Measurements from ENCODE around the gene RAPGEF4.
"Not testable (repeated sequence)": the region's sequence is repeated elsewhere in the genome, so short reads cannot be mapped to it uniquely, and the experiment has no call there.

The RAPGEF4 gene

DNA sequence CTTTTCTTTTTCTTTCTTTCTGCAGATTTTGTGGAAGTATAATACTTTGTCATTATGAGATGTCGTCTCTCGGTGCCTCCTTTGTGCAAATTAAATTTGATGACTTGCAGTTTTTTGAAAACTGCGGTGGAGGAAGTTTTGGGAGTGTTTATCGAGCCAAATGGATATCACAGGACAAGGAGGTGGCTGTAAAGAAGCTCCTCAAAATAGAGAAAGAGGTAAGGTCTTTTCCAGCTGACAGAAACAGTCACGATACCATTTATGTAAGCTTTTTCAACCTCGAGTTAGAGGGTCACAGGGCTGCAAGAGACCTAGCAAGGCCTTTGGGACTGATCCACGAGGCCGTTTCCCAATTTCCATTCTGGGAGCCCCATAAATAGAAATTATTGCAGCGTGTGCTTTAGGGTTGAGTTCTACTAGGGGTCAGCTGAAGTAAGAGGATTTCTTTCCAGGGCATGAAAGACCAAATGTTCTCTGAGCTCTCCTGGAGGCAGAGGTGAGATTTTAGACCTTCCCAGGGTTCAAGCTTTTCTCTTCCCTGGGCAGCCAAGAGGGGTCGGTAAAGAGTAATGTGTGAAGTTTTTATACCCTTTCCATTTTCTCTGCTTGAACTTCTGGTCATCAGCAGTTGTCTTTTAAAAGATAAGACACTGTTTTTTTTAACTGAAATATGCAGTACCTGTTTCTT is 355.5 kb downstream of the RAPGEF4 start:
- TF ChIP-seq POLR2AphosphoS5 (IDR thresholded peaks at IDR 0.05; ENCODE audit: borderline replicate concordance, low read depth, low read length) (no peak), EZH2 (IDR thresholded peaks at IDR 0.05) (no peak), FOXP2 (optimal IDR thresholded peaks at IDR 0.05; ENCODE audit: control extremely low read depth, extremely low read length, insufficient read depth) (no peak)
- DNase-seq (ENCODE audit: low read depth, low spot score), result no peak
- H3K4me3 ChIP-seq, result peak overlapping the region; percentile 48
- H3K9me3 ChIP-seq (ENCODE audit: low read depth, low read length), result no peaks in the 10 kb centered on the region
- peaks cover 33% of the 10 kb centered on the region for H3K36me3 ChIP-seq (ENCODE audit: insufficient read depth, low read length)
- peak overlapping the region; percentile 60 for H3K9ac ChIP-seq (ENCODE audit: insufficient read length)
- peak overlapping the region; percentile 78 for H3K27ac ChIP-seq

DNA sequence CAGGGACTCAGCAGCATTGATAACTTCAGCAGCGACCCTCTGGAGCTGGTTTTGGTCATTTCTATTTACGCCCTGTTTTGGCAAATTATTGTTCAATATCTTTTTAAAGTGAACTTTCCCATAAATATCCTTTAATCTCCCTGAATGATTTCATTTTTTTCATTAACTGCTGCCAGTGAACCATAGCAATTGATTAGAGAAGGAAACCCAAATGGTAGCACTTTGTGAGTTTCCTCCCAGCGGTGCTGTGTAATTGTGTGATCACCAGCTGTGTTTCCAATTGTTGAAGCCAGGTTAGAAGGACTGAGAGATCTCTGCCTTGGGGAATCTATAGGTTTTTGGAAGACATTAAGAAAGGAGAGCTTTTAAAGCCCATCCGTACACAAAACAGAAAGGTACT is 356.3 kb downstream of the RAPGEF4 start:
- H3K9ac ChIP-seq (ENCODE audit: insufficient read length), result no peak overlapping the region
- no peak for DNase-seq (ENCODE audit: low read depth, low spot score)

DNA sequence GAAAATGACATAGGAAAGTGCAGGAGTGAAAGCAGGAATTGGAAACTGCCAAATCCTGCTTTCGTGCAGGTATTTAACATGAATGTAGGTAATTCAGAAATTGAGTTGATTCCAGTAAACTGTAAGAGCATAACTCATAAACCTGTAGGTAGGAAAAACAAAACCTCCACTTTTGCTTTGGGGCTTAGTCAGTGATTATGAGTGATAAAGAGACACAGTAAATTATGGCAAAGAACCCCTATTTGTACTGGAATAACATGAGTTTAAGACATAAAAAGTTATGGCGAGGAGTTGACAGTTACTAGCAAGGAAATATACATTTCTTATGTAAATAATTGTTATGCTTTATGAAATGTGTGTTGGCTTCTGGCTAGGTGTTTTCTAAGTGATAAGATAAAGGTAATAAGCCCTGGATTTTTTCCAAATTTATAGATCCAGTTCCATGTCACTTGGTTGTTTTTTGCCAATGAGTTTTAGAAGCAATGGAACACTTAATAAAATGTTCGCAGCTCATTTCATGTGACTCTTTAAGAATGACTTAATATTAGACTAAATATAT is 357.3 kb downstream of the RAPGEF4 start:
- Histone ChIP-seq H3K9ac (ENCODE audit: insufficient read length) (no peak overlapping the region), H3K27ac (no peak overlapping the region), H3K9me3 (ENCODE audit: low read depth, low read length) (no peaks in the 10 kb centered on the region), H3K36me3 (ENCODE audit: insufficient read depth, low read length) (peaks cover 38% of the 10 kb centered on the region), H3K4me3 (no peak overlapping the region)
- no peak for DNase-seq (ENCODE audit: low read depth, low spot score)
- no peak for TF ChIP-seq FOXP2 (optimal IDR thresholded peaks at IDR 0.05; ENCODE audit: control extremely low read depth, extremely low read length, insufficient read depth)
- no peak for TF ChIP-seq POLR2AphosphoS5 (IDR thresholded peaks at IDR 0.05; ENCODE audit: borderline replicate concordance, low read depth, low read length)
- no peak for TF ChIP-seq EZH2 (IDR thresholded peaks at IDR 0.05)

More for the DNA sequence above, 356.3 kb downstream of the RAPGEF4 start:
- TF ChIP-seq FOXP2 (optimal IDR thresholded peaks at IDR 0.05; ENCODE audit: control extremely low read depth, extremely low read length, insufficient read depth), result no peak
- TF ChIP-seq EZH2 (IDR thresholded peaks at IDR 0.05), result no peak
- no peak for TF ChIP-seq POLR2AphosphoS5 (IDR thresholded peaks at IDR 0.05; ENCODE audit: borderline replicate concordance, low read depth, low read length)
- Histone ChIP-seq H3K9me3 (ENCODE audit: low read depth, low read length) (no peaks in the 10 kb centered on the region), H3K36me3 (ENCODE audit: insufficient read depth, low read length) (peaks cover 38% of the 10 kb centered on the region), H3K27ac (no peak overlapping the region), H3K4me3 (no peak overlapping the region)

DNA sequence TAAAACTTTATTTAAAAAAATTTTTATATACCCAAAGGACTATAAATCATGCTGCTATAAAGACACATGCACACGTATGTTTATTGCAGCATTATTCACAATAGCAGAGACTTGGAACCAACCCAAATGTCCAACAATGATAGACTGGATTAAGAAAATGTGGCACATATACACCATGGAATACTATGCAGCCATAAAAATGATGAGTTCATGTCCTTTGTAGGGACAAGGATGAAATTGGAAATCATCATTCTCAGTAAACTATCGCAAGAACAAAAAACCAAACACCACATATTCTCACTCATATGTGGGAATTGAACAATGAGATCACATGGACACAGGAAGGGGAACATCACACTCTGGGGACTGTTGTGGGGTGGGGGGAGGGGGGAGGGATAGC is 358.0 kb downstream of the RAPGEF4 start:
- DNase-seq (ENCODE audit: low read depth, low spot score); H3K27ac ChIP-seq; H3K9me3 ChIP-seq (ENCODE audit: low read depth, low read length); H3K9ac ChIP-seq (ENCODE audit: insufficient read length); H3K4me3 ChIP-seq: not testable (repeated sequence)
- H3K36me3 ChIP-seq (ENCODE audit: insufficient read depth, low read length), result peaks cover 38% of the 10 kb centered on the region

DNA sequence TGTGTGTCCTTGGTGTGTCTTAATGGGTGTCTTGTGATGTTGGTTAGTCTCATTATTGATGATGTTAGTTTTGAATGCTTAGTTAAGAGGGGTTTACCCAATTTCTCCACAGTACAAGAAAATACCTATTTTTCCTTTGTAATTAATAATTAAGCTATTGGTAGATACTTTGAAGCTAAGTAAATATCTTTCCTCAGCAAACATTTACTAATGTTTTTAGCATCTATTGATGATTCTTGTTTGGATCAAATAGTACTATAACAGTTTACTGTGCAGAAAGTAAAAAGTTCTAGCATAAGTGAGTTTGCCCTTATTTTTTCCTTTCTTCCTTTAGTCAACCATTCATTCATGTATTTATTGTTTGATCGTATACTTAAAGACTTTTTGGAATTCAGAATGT is 359.1 kb downstream of the RAPGEF4 start:
- TF ChIP-seq POLR2AphosphoS5 (IDR thresholded peaks at IDR 0.05; ENCODE audit: borderline replicate concordance, low read depth, low read length) (no peak), EZH2 (IDR thresholded peaks at IDR 0.05) (no peak), FOXP2 (optimal IDR thresholded peaks at IDR 0.05; ENCODE audit: control extremely low read depth, extremely low read length, insufficient read depth) (no peak)
- Histone ChIP-seq H3K9ac (ENCODE audit: insufficient read length) (no peak overlapping the region), H3K36me3 (ENCODE audit: insufficient read depth, low read length) (peaks cover 38% of the 10 kb centered on the region), H3K9me3 (ENCODE audit: low read depth, low read length) (no peaks in the 10 kb centered on the region), H3K27ac (no peak overlapping the region), H3K4me3 (no peak overlapping the region)
- no peak for DNase-seq (ENCODE audit: low read depth, low spot score)

DNA sequence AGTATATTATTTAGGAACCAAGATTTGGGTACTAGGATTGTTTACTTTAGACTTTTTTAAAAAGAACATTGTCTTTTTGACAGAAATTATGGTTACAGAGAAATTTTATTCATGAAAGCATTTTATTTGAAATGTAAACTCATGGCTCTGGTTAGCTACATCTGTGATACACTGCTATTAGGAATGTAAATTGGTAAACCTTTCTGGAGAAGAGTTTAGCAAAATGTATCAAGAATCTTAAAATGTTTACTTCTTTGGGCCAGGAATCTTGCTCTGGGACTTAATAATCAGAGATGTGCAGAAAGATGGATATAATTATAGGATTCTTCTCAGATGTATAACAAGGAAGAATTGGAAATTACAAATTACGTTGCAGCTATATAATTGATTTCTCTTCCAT is 359.7 kb downstream of the RAPGEF4 start:
- H3K4me3 ChIP-seq, result no peak overlapping the region
- DNase-seq (ENCODE audit: low read depth, low spot score), result no peak
- peaks cover 39% of the 10 kb centered on the region for H3K36me3 ChIP-seq (ENCODE audit: insufficient read depth, low read length)
- TF ChIP-seq EZH2 (IDR thresholded peaks at IDR 0.05) (no peak), FOXP2 (optimal IDR thresholded peaks at IDR 0.05; ENCODE audit: control extremely low read depth, extremely low read length, insufficient read depth) (no peak), POLR2AphosphoS5 (IDR thresholded peaks at IDR 0.05; ENCODE audit: borderline replicate concordance, low read depth, low read length) (no peak)
- H3K9me3 ChIP-seq (ENCODE audit: low read depth, low read length), result no peaks in the 10 kb centered on the region
- H3K27ac ChIP-seq, result no peak overlapping the region
- H3K9ac ChIP-seq (ENCODE audit: insufficient read length), result no peak overlapping the region

DNA sequence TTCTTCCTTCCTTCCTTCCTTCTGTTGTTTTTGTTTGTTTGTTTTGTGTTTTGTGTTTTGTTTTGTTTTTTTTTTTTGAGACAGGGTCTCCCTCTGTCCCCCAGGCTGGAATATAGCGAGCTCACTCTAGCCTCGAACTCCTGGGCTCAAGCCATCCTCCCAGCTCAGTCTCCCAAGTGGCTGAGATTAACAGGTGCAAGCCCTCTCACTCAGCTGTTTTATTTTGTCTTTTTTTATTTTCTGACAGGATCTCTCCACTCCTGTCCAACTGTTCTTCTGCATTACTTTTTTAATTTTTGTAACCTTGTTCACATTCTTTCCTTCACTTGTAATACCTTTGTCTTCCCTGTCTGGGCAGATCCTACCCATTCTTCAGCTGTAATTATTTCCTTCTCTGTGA is 363.6 kb downstream of the RAPGEF4 start:
- no peak overlapping the region for H3K27ac ChIP-seq
- H3K36me3 ChIP-seq (ENCODE audit: insufficient read depth, low read length), result peaks cover 27% of the 10 kb centered on the region
- H3K9me3 ChIP-seq (ENCODE audit: low read depth, low read length), result no peaks in the 10 kb centered on the region
- DNase-seq (ENCODE audit: low read depth, low spot score), result no peak
- no peak for TF ChIP-seq FOXP2 (optimal IDR thresholded peaks at IDR 0.05; ENCODE audit: control extremely low read depth, extremely low read length, insufficient read depth)
- TF ChIP-seq POLR2AphosphoS5 (IDR thresholded peaks at IDR 0.05; ENCODE audit: borderline replicate concordance, low read depth, low read length), result no peak
- no peak for TF ChIP-seq EZH2 (IDR thresholded peaks at IDR 0.05)
- no peak overlapping the region for H3K4me3 ChIP-seq
- no peak overlapping the region for H3K9ac ChIP-seq (ENCODE audit: insufficient read length)

DNA sequence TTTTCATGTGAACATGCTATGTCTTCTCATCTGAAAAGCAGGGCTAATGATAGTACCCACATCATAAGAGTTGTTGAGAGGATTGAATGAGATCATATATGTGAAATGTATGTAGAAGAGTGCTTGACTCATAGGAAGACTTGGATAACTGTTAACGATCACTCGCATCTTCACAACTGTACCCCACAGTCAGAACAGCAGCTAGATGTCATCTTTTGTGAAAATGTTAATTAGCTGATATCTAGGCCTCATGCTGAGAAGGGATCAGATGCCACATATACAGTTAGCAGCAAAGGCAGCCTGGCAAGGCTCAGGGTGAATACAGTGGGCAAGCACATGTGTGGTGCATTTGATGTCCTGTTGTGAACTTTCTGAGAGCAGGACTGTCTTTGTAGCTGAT is 364.2 kb downstream of the RAPGEF4 start:
- H3K27ac ChIP-seq, result no peak overlapping the region
- H3K9me3 ChIP-seq (ENCODE audit: low read depth, low read length), result no peaks in the 10 kb centered on the region
- peaks cover 27% of the 10 kb centered on the region for H3K36me3 ChIP-seq (ENCODE audit: insufficient read depth, low read length)
- no peak for TF ChIP-seq POLR2AphosphoS5 (IDR thresholded peaks at IDR 0.05; ENCODE audit: borderline replicate concordance, low read depth, low read length)
- no peak for TF ChIP-seq EZH2 (IDR thresholded peaks at IDR 0.05)
- no peak for TF ChIP-seq FOXP2 (optimal IDR thresholded peaks at IDR 0.05; ENCODE audit: control extremely low read depth, extremely low read length, insufficient read depth)
- no peak overlapping the region for H3K9ac ChIP-seq (ENCODE audit: insufficient read length)
- no peak for DNase-seq (ENCODE audit: low read depth, low spot score)
- H3K4me3 ChIP-seq, result no peak overlapping the region

DNA sequence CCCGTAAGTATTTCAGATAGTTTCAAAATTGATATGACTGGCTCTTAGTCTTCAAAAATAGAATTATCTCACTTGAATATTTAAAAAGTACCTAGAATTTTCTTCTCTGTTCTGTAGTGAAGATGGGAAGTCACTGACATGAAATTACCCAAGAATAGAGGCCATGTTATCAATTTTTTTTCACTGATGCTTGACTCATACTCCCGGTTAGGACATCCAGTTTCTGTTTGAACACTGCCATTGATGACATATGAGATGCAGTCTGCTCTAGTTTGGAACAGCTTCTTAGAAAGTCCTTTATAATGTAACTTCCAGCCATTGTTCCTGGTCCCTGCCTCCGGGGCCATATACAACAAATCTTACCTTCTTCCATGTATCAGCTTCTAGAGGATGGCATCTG is 366.0 kb downstream of the RAPGEF4 start:
- Histone ChIP-seq H3K9ac (ENCODE audit: insufficient read length) (no peak overlapping the region), H3K4me3 (no peak overlapping the region), H3K27ac (no peak overlapping the region), H3K36me3 (ENCODE audit: insufficient read depth, low read length) (peaks cover 17% of the 10 kb centered on the region), H3K9me3 (ENCODE audit: low read depth, low read length) (no peaks in the 10 kb centered on the region)
- no peak for TF ChIP-seq EZH2 (IDR thresholded peaks at IDR 0.05)
- TF ChIP-seq FOXP2 (optimal IDR thresholded peaks at IDR 0.05; ENCODE audit: control extremely low read depth, extremely low read length, insufficient read depth), result no peak
- no peak for TF ChIP-seq POLR2AphosphoS5 (IDR thresholded peaks at IDR 0.05; ENCODE audit: borderline replicate concordance, low read depth, low read length)
- DNase-seq (ENCODE audit: low read depth, low spot score), result no peak

Measured in SK-N-MC (cell line).